Ishikawa (cell line): Measurements from ENCODE around the gene MYPOP.

Experiments
- CEBPB ChIP-seq: IDR thresholded peaks from 2 replicates; pipeline ENCODE4 v1.6.1; 2012
- CREB1 ChIP-seq: IDR thresholded peaks from 2 replicates; pipeline ENCODE4 v1.6.1; 2012; ENCODE audit warnings: low read depth
- EGR1 ChIP-seq: IDR thresholded peaks from 2 replicates; pipeline ENCODE4 v1.6.1; 2012
- EP300 ChIP-seq: IDR thresholded peaks from 2 replicates; pipeline ENCODE4 v1.6.1; 2012; ENCODE audit warnings: borderline replicate concordance
- FOXM1 ChIP-seq: IDR thresholded peaks from 2 replicates; pipeline ENCODE4 v1.6.1; 2012; ENCODE audit warnings: low read depth, borderline replicate concordance
- MAX ChIP-seq: IDR thresholded peaks from 2 replicates; pipeline ENCODE4 v1.6.1; 2012
- NFIC ChIP-seq: IDR thresholded peaks from 2 replicates; pipeline ENCODE4 v1.6.1; 2012
- RAD21 ChIP-seq: IDR thresholded peaks from 2 replicates; pipeline ENCODE4 v1.6.1; 2012; ENCODE audit warnings: low read depth
- REST ChIP-seq: IDR thresholded peaks from 2 replicates; pipeline ENCODE4 v1.6.1; 2012; ENCODE audit warnings: low read depth, mild to moderate bottlenecking
- TAF1 ChIP-seq: IDR thresholded peaks from 2 replicates; pipeline ENCODE4 v1.6.1; 2012; ENCODE audit warnings: low read depth, mild to moderate bottlenecking
- TCF12 ChIP-seq: IDR thresholded peaks from 2 replicates; pipeline ENCODE4 v1.6.1; 2012; ENCODE audit warnings: low read depth
- TEAD4 ChIP-seq: IDR thresholded peaks from 2 replicates; pipeline ENCODE4 v1.6.1; 2012
- USF1 ChIP-seq: IDR thresholded peaks from 2 replicates; pipeline ENCODE4 v1.6.1; 2012
- YY1 ChIP-seq: IDR thresholded peaks from 2 replicates; pipeline ENCODE4 v1.6.1; 2012; ENCODE audit warnings: low read depth
- ZBTB7A ChIP-seq: IDR thresholded peaks from 2 replicates; pipeline ENCODE4 v1.6.1; 2012; ENCODE audit warnings: low read depth

MYPOP gene

GRCh38 chr19:45848922-45849321 lies 53.5 kb downstream of the MYPOP start:
- TF ChIP-seq EGR1 (no peak), ZBTB7A (no peak), TAF1 (no peak), RAD21 (no peak), TEAD4 (no peak), MAX (no peak), TCF12 (no peak), FOXM1 (no peak), EP300 (no peak), YY1 (no peak)

- TF ChIP-seq TCF12 (no peak), CEBPB (no peak), RAD21 (no peak), FOXM1 (no peak), EP300 (no peak), NFIC (no peak), YY1 (no peak), USF1 (no peak), ZBTB7A (no peak), TAF1 (no peak), MAX (no peak), TEAD4 (no peak), REST (no peak)
These were observed 54.8 kb downstream of the MYPOP start for GRCh38 chr19:45847663-45848062.

GRCh38 chr19:45842198-45842597 lies 60.2 kb downstream of the MYPOP start:
- no peak for TF ChIP-seq MAX
- no peak for TF ChIP-seq USF1
- no peak for TF ChIP-seq TAF1
- TF ChIP-seq CREB1, result no peak
- no peak for TF ChIP-seq ZBTB7A
- TF ChIP-seq CEBPB, result no peak
- no peak for TF ChIP-seq EP300
- TF ChIP-seq TCF12, result no peak
